ENCODE results near the gene HOXA3.

HOXA3 gene

DNA sequence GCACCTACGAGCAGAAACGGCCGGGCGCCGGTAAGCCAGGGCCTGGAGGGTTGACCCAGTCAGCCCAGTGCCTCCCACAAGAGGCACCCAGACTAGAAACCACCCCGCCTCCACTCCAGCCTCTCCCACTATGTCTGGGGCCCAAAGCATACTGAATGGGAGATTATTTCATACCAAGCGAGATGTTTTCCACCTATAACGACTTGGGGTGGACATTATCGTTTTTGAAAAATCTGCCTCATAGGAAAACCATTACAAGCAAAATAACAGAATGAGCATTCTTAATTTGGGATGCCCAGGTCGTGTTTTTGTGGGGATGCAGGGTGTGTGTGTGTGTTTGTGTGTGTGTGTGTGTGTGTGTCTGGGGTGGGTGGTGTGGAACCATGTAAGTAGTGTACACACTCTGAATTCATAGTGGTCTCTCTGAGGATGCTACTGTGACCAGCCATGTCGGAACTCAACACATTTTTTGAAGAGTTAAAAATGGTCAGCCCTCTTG lies 6.4 kb downstream of the HOXA3 start:
- no peak for DNase-seq
- H3K27me3 ChIP-seq (replicated peaks) = peaks cover 95% of the 10 kb centered on the region
- in situ Hi-C loops (cut with HindIII; ENCODE audit: low pct_ligation_motif_present, low sequenced_read_pairs) = no loop called here
- H3K27ac ChIP-seq = no peak overlapping the region
- H3K4me3 ChIP-seq (ENCODE audit: low read depth, low read length) = no peak overlapping the region
- TF ChIP-seq, protein P1, sequence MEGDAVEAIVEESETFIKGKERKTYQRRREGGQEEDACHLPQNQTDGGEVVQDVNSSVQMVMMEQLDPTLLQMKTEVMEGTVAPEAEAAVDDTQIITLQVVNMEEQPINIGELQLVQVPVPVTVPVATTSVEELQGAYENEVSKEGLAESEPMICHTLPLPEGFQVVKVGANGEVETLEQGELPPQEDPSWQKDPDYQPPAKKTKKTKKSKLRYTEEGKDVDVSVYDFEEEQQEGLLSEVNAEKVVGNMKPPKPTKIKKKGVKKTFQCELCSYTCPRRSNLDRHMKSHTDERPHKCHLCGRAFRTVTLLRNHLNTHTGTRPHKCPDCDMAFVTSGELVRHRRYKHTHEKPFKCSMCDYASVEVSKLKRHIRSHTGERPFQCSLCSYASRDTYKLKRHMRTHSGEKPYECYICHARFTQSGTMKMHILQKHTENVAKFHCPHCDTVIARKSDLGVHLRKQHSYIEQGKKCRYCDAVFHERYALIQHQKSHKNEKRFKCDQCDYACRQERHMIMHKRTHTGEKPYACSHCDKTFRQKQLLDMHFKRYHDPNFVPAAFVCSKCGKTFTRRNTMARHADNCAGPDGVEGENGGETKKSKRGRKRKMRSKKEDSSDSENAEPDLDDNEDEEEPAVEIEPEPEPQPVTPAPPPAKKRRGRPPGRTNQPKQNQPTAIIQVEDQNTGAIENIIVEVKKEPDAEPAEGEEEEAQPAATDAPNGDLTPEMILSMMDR (IDR thresholded peaks at IDR 0.05; ENCODE audit: low read depth, low read length, missing control alignments) = no peak
- H3K36me3 ChIP-seq (replicated peaks) = no peaks in the 10 kb centered on the region

DNA sequence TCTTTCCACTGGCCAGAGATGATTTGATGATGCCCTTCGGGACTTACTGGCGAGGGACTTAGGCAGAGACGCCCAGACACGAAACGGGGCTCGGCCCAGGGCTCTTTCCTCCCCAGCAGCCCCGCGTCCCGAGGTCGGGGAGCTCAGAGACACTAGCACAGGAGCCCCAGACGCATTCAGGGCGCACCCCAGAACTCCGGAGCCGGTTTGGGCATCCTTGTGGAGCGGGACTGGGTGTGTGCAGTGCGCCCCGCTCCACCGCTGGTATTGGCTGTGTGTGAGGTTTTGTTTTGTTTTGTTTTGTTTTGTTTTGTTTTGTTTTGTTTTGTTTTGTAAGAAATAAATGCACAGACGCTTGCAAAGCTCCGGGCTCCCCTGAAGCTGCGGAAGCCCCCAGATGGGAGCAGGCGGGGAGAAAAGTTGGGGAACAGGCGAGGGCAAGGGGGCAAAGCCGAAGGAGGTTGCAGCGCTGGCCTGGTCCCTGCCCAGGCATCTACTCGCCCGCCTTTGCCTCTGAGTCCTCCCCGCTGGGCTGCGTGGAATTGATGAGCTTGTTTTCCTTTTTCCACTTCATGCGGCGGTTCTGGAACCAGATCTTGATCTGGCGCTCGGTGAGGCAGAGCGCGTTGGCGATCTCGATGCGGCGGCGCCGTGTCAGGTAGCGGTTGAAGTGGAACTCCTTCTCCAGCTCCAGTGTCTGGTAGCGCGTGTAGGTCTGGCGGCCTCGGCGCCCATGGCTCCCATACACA lies 7.0 kb downstream of the HOXA3 start:
- Histone ChIP-seq H3K27me3 (replicated peaks) (peaks cover 94% of the 10 kb centered on the region), H3K36me3 (replicated peaks) (no peaks in the 10 kb centered on the region), H3K27ac (no peak overlapping the region), H3K4me3 (ENCODE audit: low read depth, low read length) (no peak overlapping the region)
- no peak for DNase-seq
- in situ Hi-C loops (cut with HindIII; ENCODE audit: low pct_ligation_motif_present, low sequenced_read_pairs) = no loop called here
- TF ChIP-seq, protein P1 (IDR thresholded peaks at IDR 0.05; ENCODE audit: low read depth, low read length, missing control alignments) = no peak

DNA sequence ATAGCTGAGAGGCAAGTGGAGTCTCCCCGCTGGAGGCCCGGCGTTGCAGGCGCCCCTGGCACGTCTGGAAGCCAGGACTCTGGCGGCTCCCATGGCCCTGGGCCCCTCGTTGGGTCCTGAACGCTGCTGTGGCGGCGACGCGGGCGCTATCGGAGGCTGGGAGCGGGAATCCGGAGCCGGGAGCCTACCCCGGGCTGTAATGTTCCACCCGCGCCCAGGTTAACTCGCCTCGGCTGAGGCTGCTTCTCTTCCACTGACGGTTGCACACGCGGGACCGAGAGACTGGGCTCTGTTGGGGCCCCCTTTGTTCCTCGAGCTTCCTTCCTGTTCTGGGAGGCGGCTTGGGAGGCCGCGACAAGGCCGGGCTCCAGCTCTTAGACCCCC lies 7.6 kb downstream of the HOXA3 start:
- TF ChIP-seq, protein P1 (IDR thresholded peaks at IDR 0.05; ENCODE audit: low read depth, low read length, missing control alignments) = no peak
- H3K27ac ChIP-seq = no peak overlapping the region
- H3K36me3 ChIP-seq (replicated peaks) = no peaks in the 10 kb centered on the region
- peaks cover 96% of the 10 kb centered on the region for H3K27me3 ChIP-seq (replicated peaks)
- in situ Hi-C loops (cut with HindIII; ENCODE audit: low pct_ligation_motif_present, low sequenced_read_pairs) = no loop called here
- H3K4me3 ChIP-seq (ENCODE audit: low read depth, low read length) = no peak overlapping the region
- no peak for DNase-seq

DNA sequence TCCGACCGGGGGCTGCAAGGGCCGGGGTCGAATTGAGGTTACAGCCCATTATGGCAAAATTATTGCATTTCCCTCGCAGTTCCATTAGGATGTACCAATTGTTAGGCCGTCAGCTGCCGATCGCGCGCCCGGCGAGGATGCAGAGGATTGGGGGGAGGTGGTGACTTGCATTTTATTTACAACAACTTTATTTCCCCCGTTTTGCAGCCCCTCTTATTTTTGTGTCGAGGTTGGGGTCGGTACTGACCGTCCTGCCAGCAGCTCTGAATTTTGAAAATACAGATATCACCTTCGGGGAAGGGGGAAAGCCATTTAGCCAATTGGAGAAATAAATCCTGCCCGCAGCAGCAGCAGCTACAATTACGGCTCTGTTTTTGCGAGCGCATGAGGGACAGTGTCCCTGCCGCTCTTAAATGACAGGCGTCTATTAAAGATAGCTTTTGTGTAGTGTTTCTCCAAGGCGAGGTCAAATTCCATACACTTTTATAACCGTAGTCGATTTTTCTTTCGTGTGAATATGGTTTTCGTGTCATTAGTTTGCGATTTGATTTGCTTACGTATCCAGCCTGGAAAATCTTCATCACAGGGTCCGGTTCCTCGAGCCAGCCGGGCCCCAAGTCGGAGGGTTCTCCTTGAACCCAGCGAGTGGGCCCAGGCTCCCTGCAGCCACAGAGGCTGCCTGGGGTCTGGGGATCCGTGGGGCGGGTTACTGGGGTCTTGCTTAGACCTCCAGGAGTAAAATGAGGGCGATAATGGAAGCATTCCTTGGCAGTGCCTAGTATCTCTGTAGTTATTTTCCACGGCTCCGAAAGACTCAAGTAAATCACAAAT lies 8.2 kb downstream of the HOXA3 start:
- in situ Hi-C loops (cut with HindIII; ENCODE audit: low pct_ligation_motif_present, low sequenced_read_pairs) = no loop called here
- DNase-seq = no peak
- Histone ChIP-seq H3K27me3 (replicated peaks) (peaks cover 96% of the 10 kb centered on the region), H3K27ac (no peak overlapping the region), H3K4me3 (ENCODE audit: low read depth, low read length) (no peak overlapping the region), H3K36me3 (replicated peaks) (no peaks in the 10 kb centered on the region)
- TF ChIP-seq, protein P1 (IDR thresholded peaks at IDR 0.05; ENCODE audit: low read depth, low read length, missing control alignments) = no peak

DNA sequence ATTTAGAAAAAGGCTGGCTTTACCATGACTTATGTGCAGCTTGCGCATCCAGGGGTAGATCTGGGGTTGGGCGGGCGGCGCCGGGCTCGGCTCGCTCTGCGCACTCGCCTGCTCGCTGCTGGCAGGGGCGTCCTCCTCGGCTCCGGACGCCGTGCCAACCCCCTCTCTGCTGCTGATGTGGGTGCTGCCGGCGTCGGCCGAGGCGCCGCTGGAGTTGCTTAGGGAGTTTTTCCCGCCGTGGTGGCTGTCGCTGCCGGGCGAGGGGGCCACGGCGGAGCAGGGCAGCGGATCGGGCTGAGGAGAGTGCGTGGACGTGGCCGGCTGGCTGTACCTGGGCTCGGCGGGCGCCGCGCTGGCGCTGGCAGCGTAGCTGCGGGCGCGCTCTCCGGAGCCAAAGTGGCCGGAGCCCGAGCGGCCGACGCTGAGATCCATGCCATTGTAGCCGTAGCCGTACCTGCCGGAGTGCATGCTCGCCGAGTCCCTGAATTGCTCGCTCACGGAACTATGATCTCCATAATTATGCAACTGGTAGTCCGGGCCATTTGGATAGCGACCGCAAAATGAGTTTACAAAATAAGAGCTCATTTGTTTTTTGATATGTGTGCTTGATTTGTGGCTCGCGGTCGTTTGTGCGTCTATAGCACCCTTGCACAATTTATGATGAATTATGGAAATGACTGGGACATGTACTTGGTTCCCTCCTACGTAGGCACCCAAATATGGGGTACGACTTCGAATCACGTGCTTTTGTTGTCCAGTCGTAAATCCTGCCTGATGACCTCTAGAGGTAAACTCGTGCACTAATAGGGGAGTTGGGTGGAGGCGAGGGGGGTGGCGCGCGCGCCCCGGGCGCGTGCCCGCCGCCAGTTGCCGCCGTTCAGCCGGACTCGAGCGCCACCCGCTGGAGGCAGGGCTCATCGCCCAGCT lies 9.1 kb downstream of the HOXA3 start, which contains the start of gene HOXA5:
HOXA5 (minus strand) TSS at position 659 of the 927 bp plus-strand sequence; CDS start at position 585, 74 bp downstream.
- Histone ChIP-seq H3K4me3 (ENCODE audit: low read depth, low read length) (peak within 1 kb of the TSS; percentile 40), H3K27me3 (replicated peaks) (peaks cover 96% of the 10 kb centered on the region), H3K27ac (no peak within 1 kb of the TSS), H3K36me3 (replicated peaks) (no peaks in the 10 kb centered on the region)
- TF ChIP-seq, protein P1 (IDR thresholded peaks at IDR 0.05; ENCODE audit: low read depth, low read length, missing control alignments) = peak; percentile 47
- no peak for DNase-seq
- in situ Hi-C loops (cut with HindIII; ENCODE audit: low pct_ligation_motif_present, low sequenced_read_pairs) = no loop called here
